ENCODE data around the gene RDH16.

Gene RDH16

DNA sequence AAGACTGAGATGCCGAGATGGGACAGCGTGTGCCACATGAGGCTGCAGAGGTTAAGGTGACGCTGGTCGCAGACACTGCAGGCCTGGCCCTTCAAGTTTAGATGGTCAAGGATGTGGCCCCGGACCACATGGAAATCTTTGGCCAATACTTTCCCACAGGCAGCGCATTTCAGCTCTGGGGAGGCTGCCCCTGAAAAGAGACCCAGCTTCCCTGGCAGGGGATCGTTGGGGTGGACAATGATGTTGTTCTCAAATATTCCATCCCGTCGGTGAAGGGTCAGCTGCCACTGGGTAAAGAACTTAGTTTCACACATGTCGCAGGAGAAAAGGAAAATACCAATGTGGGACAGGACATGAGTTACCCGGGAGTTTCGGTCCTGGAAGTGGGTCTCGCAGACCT is 46.0 kb upstream of the RDH16 start:
- H3K9ac ChIP-seq, result no peak overlapping the region
- no peak overlapping the region for H2AFZ ChIP-seq (ENCODE audit: low read depth)
- peaks cover 49% of the 10 kb centered on the region for H3K4me1 ChIP-seq (ENCODE audit: low read depth, poor library complexity, severe bottlenecking)
- peaks cover 46% of the 10 kb centered on the region for H3K79me2 ChIP-seq (ENCODE audit: insufficient read depth, low read depth)
- no peak overlapping the region for H3K4me2 ChIP-seq
- H3K36me3 ChIP-seq (ENCODE audit: insufficient read depth), result no peaks in the 10 kb centered on the region; the same call in 1 of the 2 replicates
- no peak overlapping the region for H3K4me3 ChIP-seq (IDR thresholded peaks at IDR 0.05; ENCODE audit: insufficient read depth, low read depth, low read length)
- TF ChIP-seq, protein P1, sequence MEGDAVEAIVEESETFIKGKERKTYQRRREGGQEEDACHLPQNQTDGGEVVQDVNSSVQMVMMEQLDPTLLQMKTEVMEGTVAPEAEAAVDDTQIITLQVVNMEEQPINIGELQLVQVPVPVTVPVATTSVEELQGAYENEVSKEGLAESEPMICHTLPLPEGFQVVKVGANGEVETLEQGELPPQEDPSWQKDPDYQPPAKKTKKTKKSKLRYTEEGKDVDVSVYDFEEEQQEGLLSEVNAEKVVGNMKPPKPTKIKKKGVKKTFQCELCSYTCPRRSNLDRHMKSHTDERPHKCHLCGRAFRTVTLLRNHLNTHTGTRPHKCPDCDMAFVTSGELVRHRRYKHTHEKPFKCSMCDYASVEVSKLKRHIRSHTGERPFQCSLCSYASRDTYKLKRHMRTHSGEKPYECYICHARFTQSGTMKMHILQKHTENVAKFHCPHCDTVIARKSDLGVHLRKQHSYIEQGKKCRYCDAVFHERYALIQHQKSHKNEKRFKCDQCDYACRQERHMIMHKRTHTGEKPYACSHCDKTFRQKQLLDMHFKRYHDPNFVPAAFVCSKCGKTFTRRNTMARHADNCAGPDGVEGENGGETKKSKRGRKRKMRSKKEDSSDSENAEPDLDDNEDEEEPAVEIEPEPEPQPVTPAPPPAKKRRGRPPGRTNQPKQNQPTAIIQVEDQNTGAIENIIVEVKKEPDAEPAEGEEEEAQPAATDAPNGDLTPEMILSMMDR (conservative IDR thresholded peaks at IDR 0.05; ENCODE audit: low read depth, low read length), result no peak
- H4K20me1 ChIP-seq (ENCODE audit: insufficient read depth), result 0 out of 2 replicates have a peak, but pooled peaks cover 4% of the 10 kb centered on the region
- H3K27ac ChIP-seq, result no peak overlapping the region
- no peaks in the 10 kb centered on the region for H3K27me3 ChIP-seq (ENCODE audit: insufficient read depth, low read depth)

DNA sequence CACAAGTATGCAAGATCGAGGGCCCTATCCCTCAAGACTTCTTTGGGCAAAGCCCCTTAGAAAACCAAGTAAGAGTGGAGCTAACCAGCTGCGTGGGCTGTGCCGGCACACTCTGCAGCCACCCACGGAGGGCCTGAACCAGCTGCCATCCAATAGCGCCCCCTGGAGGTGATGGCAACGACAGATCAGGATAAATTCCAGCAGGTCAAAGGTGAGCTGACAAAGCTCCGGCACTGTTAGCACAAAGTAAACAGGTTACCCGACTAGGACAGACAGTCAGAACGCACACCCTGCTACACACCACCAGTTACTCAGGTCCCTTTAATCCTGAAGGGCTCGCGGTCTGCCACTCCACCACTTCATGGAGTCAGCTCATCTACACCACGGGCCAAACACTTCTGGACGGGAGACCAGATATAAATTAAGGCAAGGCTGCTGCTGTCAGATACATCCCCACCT is 44.1 kb upstream of the RDH16 start:
- no peaks in the 10 kb centered on the region for H3K27me3 ChIP-seq (ENCODE audit: insufficient read depth, low read depth)
- TF ChIP-seq, protein P1 (conservative IDR thresholded peaks at IDR 0.05; ENCODE audit: low read depth, low read length), result peak; percentile 100
- peaks cover 42% of the 10 kb centered on the region for H3K4me1 ChIP-seq (ENCODE audit: low read depth, poor library complexity, severe bottlenecking)
- no peak overlapping the region for H3K4me3 ChIP-seq (IDR thresholded peaks at IDR 0.05; ENCODE audit: insufficient read depth, low read depth, low read length)
- no peak overlapping the region for H3K4me2 ChIP-seq
- H3K36me3 ChIP-seq (ENCODE audit: insufficient read depth), result no peaks in the 10 kb centered on the region; the same call in 1 of the 2 replicates
- H3K9ac ChIP-seq, result no peak overlapping the region
- no peak overlapping the region for H3K27ac ChIP-seq
- H4K20me1 ChIP-seq (ENCODE audit: insufficient read depth), result 0 out of 2 replicates have a peak, but pooled peaks cover 4% of the 10 kb centered on the region
- peaks cover 50% of the 10 kb centered on the region for H3K79me2 ChIP-seq (ENCODE audit: insufficient read depth, low read depth)
- no peak overlapping the region for H2AFZ ChIP-seq (ENCODE audit: low read depth)

DNA sequence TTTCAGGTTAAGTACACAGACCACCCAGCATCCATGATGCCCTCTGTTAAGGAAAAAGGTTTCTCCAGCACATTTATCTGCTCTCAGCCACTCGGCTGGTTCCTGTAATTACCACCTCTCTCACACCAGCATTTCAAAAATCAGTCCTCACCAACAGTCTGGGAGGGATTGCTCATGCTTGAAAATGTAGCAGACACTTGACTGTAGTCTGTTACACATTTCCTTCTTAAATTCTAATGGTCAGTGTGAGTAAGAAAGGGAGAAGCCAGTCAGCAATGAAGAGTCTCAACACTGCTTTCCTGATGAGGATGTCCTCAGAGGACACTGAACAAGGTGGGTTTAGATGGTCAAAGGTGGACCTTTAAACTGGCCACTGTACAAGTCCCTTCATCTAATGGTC is 43.0 kb upstream of the RDH16 start:
- no peaks in the 10 kb centered on the region; the same call in 1 of the 2 replicates for H3K36me3 ChIP-seq (ENCODE audit: insufficient read depth)
- H4K20me1 ChIP-seq (ENCODE audit: insufficient read depth), result 0 out of 2 replicates have a peak, but pooled peaks cover 4% of the 10 kb centered on the region
- no peak overlapping the region for H3K4me3 ChIP-seq (IDR thresholded peaks at IDR 0.05; ENCODE audit: insufficient read depth, low read depth, low read length)
- TF ChIP-seq, protein P1 (conservative IDR thresholded peaks at IDR 0.05; ENCODE audit: low read depth, low read length), result no peak
- H3K27me3 ChIP-seq (ENCODE audit: insufficient read depth, low read depth), result no peaks in the 10 kb centered on the region
- peaks cover 44% of the 10 kb centered on the region for H3K79me2 ChIP-seq (ENCODE audit: insufficient read depth, low read depth)
- no peak overlapping the region for H3K4me2 ChIP-seq
- H3K9ac ChIP-seq, result no peak overlapping the region
- no peak overlapping the region for H2AFZ ChIP-seq (ENCODE audit: low read depth)
- peaks cover 38% of the 10 kb centered on the region for H3K4me1 ChIP-seq (ENCODE audit: low read depth, poor library complexity, severe bottlenecking)
- no peak overlapping the region for H3K27ac ChIP-seq

DNA sequence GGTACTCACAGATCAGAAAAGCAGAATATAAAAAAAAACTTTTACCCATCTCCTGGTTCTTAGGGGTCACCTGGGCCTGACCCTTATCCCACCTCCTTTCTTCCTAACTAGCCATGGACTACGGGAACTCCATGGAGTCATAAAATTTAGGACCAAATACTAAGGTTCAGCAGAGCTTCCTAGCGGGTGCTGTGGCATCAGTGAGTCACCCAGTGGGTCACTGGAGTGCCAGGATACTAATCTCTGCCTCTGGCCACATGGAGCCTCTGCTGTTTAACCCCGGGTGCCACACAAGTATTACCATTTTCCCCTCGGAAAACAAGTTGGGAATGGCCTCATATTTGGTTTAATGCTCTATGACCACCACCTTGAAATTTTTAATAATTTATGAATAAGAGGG is 42.0 kb upstream of the RDH16 start:
- H3K4me2 ChIP-seq, result peak overlapping the region; percentile 56; the same call in 1 of the 2 replicates
- H3K4me3 ChIP-seq (IDR thresholded peaks at IDR 0.05; ENCODE audit: insufficient read depth, low read depth, low read length), result no peak overlapping the region
- 0 out of 2 replicates have a peak, but pooled peaks cover 4% of the 10 kb centered on the region for H4K20me1 ChIP-seq (ENCODE audit: insufficient read depth)
- H3K27ac ChIP-seq, result peak overlapping the region; percentile 34; the same call in 1 of the 2 replicates
- H3K4me1 ChIP-seq (ENCODE audit: low read depth, poor library complexity, severe bottlenecking), result peaks cover 31% of the 10 kb centered on the region
- TF ChIP-seq, protein P1 (conservative IDR thresholded peaks at IDR 0.05; ENCODE audit: low read depth, low read length), result no peak
- peaks cover 35% of the 10 kb centered on the region; the same call in 1 of the 2 replicates for H3K79me2 ChIP-seq (ENCODE audit: insufficient read depth, low read depth)
- no peak overlapping the region for H2AFZ ChIP-seq (ENCODE audit: low read depth)
- no peaks in the 10 kb centered on the region; the same call in 1 of the 2 replicates for H3K36me3 ChIP-seq (ENCODE audit: insufficient read depth)
- no peaks in the 10 kb centered on the region for H3K27me3 ChIP-seq (ENCODE audit: insufficient read depth, low read depth)
- H3K9ac ChIP-seq, result no peak overlapping the region
